Rectal smooth muscle tissue (tissue), 1 donor: ENCODE measurements around the gene CABP4.

Source experiments
- H3K27ac ChIP-seq: one replicate; pipeline ENCODE4 v1.7.0; 2013; ENCODE audit warnings: low read depth, low read length, inconsistent platforms
- H3K27me3 ChIP-seq: one replicate; pipeline ENCODE4 v1.7.0; 2013; ENCODE audit warnings: low read length; ENCODE audit not compliant: control insufficient read depth, insufficient read depth
- H3K36me3 ChIP-seq: one replicate; pipeline ENCODE4 v1.7.0; 2013; ENCODE audit warnings: low read length; ENCODE audit not compliant: control insufficient read depth, insufficient read depth
- H3K4me1 ChIP-seq: one replicate; pipeline ENCODE4 v1.7.0; 2013; ENCODE audit warnings: low read length; ENCODE audit not compliant: control insufficient read depth, insufficient read depth
- H3K4me3 ChIP-seq: one replicate; pipeline ENCODE4 v1.7.0; 2013; ENCODE audit warnings: low read length
- H3K9ac ChIP-seq: one replicate; pipeline ENCODE4 v1.7.0; 2013; ENCODE audit warnings: low read length

CABP4 gene

DNA sequence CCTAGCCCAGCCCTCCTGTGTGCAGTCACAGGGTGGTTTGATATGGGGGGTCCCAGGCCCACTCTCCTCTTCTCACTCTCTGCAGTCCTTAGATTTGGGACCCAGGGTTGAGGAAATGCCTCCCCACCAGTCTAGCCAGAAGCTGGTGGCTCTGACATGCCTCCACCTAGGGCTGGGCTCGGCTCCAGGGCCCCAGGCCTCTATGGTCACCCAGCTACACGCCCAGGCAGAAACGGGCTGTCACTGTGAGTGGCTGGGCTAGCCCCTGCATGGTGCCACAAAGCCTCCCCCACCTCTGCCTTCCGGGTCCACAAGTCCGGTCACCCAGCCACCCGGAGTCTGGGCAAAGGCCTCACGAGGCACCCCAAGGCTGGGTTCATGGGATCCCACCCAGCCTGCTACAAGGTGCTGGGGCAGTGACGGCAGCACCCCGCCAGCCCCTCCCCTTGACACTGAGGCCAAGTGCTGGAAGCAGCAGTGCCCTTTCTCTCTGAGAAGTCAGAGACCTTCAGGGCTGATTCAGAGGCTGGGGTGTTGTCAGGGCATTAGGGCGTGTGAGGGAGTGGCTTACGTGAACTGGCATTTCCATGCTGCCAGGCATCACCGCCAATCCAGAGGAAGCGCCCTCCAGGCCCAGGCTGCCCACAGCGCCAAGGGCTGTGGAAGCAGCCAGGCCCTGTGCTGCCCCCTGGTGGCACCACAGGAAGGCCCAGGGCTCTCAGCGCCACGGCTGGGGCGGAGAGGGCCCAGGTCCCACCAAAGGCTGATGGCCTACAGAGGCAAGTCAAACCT is 50.6 kb downstream of the CABP4 start:
- peak overlapping the region; percentile 61 for H3K4me3 ChIP-seq
- H3K9ac ChIP-seq: peak overlapping the region; percentile 54
- peaks cover 5% of the 10 kb centered on the region for H3K27me3 ChIP-seq

DNA sequence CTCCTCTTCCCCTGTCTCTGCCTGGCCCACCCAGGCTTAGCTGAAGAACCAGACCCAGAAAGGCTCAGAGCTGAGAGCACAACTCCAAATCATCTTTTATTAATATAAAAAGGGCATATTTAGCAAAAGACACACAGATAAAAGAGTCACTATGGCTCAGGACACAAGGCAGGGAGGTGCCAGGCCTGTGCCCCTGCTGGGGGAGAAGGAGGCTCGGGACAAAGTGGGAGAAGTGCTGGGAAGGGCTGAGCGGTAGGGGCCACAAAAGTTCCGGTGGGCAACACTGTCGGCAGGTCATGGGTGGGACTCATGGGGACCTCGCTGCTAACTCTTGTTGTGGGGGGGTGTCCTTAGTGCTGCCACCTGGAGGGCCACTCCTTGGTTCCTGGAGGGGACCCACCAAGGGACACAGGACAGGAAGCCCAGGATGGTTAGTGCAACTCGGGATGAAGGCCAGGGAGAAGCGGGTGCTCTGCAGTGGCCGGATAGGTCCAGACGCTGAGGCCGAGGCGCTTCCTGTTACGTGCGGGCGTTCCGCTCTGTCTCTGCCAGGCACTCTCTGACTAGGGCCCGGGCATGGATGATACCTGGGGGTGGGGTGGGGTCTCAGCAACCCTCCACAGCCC is 51.4 kb downstream of the CABP4 start:
- no peaks in the 10 kb centered on the region for H3K36me3 ChIP-seq
- no peak overlapping the region for H3K9ac ChIP-seq
- H3K4me1 ChIP-seq: peaks cover 9% of the 10 kb centered on the region
- H3K4me3 ChIP-seq: peak overlapping the region; percentile 5
- peaks cover 5% of the 10 kb centered on the region for H3K27me3 ChIP-seq
- H3K27ac ChIP-seq: no peak overlapping the region

More for the DNA sequence above, 50.6 kb downstream of the CABP4 start:
- Histone ChIP-seq H3K27ac (peak overlapping the region; percentile 67), H3K4me1 (peaks cover 9% of the 10 kb centered on the region), H3K36me3 (no peaks in the 10 kb centered on the region)

DNA sequence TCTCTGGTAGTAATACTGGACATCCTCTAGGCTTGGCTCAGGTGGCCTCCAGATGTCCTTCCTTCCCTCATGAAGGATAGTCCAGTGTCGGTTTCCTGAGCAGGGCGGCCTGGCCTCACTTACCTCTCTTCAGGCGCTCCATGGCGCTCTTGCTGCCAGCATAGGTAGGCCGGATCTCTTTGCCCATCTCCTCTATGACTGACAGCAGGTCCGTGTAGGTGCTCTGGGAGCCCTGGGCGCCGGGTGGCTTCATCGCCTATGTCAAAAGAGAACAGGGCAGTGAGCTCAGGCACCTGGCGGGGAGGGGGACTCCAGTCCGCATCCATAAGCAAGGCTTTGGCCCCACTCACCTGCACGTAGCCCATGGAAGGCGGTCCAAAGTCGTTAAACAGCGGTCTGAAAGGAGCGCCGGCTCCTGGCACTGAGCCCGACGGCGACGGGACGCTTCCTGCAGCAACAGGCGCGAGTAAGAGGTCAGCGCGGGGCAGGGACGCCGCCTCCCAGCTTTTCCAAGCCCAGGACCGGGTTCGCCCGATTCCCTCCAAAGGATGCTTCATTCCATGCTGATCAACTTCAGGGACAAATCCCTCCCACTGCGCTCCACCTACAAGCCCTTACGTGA is 52.2 kb downstream of the CABP4 start:
- peak overlapping the region; percentile 57 for H3K9ac ChIP-seq
- H3K36me3 ChIP-seq: no peaks in the 10 kb centered on the region
- peaks cover 5% of the 10 kb centered on the region for H3K27me3 ChIP-seq
- peak overlapping the region; percentile 80 for H3K4me3 ChIP-seq
- peak overlapping the region; percentile 99 for H3K27ac ChIP-seq
- H3K4me1 ChIP-seq: peaks cover 9% of the 10 kb centered on the region

DNA sequence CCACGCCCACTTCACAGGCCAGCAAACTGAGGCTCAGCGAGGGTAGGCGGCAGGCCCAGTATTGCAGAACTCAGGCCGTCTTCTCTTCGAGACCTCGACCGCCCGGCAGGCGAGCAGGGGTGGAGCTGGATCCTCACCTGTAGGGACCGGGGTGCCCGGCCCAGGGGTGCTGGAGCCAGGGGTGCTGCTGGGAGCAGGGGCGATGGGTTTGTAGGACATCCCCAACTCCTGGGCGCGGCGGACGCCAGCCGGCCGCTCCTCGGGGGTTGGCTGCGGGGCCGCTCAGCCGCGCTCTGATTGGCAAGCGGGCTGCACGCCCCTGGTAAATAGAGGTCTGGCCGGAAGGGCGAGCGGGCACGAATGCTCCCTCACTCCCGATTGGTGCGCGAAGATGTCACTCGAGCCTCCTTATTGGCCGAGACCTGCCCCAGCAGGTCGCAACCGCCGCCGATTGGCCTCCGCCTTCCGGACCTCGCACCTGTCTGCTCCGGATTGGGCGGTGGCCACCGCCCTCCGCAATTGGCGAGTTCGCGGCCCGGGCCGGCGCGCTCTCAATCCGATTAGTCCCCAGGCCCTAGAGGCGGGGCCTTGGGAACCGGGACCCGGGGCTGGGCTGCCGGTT is 52.8 kb downstream of the CABP4 start, which contains the start of gene CDK2AP2:
Gene CDK2AP2 (minus strand): TSS at position 299 of the 622 bp plus-strand sequence. CDS start 80 bp downstream, at position 219.
- peaks cover 9% of the 10 kb centered on the region for H3K4me1 ChIP-seq
- peak within 1 kb of the TSS; percentile 79 for H3K9ac ChIP-seq
- peak within 1 kb of the TSS; percentile 99 for H3K27ac ChIP-seq
- H3K36me3 ChIP-seq: no peaks in the 10 kb centered on the region
- peaks cover 5% of the 10 kb centered on the region for H3K27me3 ChIP-seq
- peak within 1 kb of the TSS; percentile 89 for H3K4me3 ChIP-seq

DNA sequence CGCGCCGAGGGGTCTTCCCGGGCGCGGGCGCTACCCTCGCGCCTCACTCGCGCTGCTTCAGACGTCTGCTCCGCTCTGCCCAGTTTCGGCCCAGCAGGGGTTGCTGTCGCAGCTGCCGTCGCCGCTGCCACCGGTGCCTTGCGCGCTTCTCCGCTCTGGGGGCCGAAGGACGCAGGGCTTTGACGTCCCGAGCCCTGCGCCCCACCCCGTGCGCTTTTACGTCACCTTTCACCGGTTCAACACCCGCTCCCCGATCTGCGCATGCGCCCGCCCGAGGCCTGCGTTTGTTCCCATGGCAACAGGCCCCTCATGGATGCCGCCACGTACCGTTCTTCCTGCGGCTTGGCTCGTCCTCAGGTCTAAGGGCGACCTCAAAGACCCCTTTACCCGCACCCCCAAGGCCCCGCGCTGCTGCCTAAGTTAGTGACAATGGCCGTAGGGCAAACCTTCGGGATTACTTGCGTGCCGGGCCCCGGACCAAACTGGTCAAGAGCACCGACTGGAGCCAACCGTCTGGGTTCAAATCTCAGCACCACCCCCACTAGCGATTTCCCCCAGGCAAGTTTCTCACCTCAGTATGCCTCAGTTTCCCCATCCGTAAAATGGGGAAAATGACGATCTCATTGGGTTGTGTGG is 53.5 kb downstream of the CABP4 start:
- H3K36me3 ChIP-seq: no peaks in the 10 kb centered on the region
- peak overlapping the region; percentile 79 for H3K9ac ChIP-seq
- peak overlapping the region; percentile 89 for H3K4me3 ChIP-seq
- peaks cover 9% of the 10 kb centered on the region for H3K4me1 ChIP-seq
- H3K27me3 ChIP-seq: peaks cover 5% of the 10 kb centered on the region
- peak overlapping the region; percentile 99 for H3K27ac ChIP-seq

DNA sequence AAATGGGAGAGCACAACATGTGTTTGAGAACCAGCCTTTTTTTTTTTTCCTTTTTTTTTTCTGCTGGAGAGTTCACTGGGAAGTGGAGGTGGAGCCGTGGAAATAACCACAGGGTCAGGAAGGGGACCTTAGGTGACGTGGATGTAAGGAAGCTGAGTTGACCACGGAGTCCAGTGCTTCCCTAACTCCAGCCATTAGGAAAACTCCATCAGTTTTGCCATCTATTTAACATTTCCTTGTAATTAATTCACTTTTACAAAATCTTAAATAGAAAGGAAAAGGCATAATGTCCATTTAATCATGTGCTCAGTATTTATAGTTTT is 54.8 kb downstream of the CABP4 start:
- Histone ChIP-seq H3K4me1 (peaks cover 6% of the 10 kb centered on the region), H3K9ac (peak overlapping the region; percentile 39), H3K27me3 (peaks cover 2% of the 10 kb centered on the region), H3K27ac (no peak overlapping the region), H3K4me3 (no peak overlapping the region), H3K36me3 (no peaks in the 10 kb centered on the region)
